Hepatocyte (in vitro differentiated cells): ENCODE results near the gene EFHD2.

Source experiments
- EZH2 ChIP-seq: fragments of 200-600 bp; sonication (generic); IDR thresholded peaks from 2 replicates; pipeline ENCODE4 v1.6.1; 2016; ENCODE audit warnings: antibody characterized with exemption, mild to moderate bottlenecking, borderline replicate concordance
- TF ChIP-seq, protein P1 (sequence below): fragments of 200-600 bp; sonication (generic); IDR thresholded peaks from 2 replicates; pipeline ENCODE4 v1.5.1; 2016; ENCODE audit warnings: antibody characterized with exemption, mild to moderate bottlenecking; ENCODE audit not compliant: poor library complexity

DNA sequence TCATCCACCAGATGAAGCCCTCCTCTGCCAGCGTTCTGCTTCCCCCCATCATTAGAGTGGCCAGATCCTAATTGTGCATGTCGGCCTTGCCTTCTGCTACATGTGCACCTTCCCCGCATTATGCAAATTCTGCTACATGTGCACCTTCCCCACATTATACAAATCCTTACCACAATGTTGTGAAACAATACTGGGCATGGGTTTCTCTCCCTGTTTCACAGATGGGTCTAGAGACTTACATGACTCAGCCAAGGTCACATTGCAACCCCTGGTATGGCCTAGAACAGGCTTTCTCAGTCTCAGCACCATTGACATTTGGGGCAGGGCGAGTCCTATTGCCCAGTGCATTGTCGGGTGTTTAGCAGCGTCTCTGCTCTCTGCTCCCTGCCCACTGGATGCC, 45.8 kb downstream of the EFHD2 start:
- TF ChIP-seq, protein P1, sequence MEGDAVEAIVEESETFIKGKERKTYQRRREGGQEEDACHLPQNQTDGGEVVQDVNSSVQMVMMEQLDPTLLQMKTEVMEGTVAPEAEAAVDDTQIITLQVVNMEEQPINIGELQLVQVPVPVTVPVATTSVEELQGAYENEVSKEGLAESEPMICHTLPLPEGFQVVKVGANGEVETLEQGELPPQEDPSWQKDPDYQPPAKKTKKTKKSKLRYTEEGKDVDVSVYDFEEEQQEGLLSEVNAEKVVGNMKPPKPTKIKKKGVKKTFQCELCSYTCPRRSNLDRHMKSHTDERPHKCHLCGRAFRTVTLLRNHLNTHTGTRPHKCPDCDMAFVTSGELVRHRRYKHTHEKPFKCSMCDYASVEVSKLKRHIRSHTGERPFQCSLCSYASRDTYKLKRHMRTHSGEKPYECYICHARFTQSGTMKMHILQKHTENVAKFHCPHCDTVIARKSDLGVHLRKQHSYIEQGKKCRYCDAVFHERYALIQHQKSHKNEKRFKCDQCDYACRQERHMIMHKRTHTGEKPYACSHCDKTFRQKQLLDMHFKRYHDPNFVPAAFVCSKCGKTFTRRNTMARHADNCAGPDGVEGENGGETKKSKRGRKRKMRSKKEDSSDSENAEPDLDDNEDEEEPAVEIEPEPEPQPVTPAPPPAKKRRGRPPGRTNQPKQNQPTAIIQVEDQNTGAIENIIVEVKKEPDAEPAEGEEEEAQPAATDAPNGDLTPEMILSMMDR, result no peak
- no peak for TF ChIP-seq EZH2
